Stimulated activated CD4-positive, alpha-beta T cell treated with anti-CD3 and anti-CD28 coated beads, Interleukin-2, amount 100 ng/mL, for 24 hours (primary cell): ENCODE data around the gene IGSF6.
"Not testable (repeated sequence)": the region's sequence is repeated elsewhere in the genome, so short reads cannot be mapped to it uniquely, and the experiment has no call there.

Source experiments
- DNase-seq, 2 donors: peaks; one replicate each; pipeline ENCODE4 v3.0.0-alpha.2; 2020

IGSF6 gene

DNA sequence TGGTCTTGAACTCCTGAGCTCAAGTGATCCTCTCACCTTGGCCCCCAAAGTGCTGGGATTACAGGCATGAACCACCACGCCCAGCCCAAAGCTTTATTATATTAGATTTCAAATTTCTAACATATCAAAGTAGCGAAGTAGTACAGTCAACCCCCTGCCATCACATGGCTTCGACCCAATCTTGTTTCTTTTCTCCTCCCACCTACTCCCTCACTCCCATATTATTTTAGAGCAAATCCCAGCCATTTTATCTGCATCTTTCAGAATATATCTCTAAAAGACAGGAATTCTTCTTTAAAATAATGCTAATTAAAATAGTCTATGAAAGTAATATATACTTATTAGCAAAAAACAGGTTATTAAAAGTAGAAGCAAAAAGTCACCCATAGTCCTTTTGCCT is 893 bp downstream of the IGSF6 start:
- no peak for DNase-seq

GRCh38 chr16:21650521-21650920 is 1.9 kb downstream of the IGSF6 start:
- DNase-seq: no peak

- DNase-seq: not testable (repeated sequence)
Measured at GRCh38 chr16:21649826-21650406, 2.5 kb downstream of the IGSF6 start.

- DNase-seq: no peak
Measured at GRCh38 chr16:21647562-21648164, 4.7 kb downstream of the IGSF6 start.

DNA sequence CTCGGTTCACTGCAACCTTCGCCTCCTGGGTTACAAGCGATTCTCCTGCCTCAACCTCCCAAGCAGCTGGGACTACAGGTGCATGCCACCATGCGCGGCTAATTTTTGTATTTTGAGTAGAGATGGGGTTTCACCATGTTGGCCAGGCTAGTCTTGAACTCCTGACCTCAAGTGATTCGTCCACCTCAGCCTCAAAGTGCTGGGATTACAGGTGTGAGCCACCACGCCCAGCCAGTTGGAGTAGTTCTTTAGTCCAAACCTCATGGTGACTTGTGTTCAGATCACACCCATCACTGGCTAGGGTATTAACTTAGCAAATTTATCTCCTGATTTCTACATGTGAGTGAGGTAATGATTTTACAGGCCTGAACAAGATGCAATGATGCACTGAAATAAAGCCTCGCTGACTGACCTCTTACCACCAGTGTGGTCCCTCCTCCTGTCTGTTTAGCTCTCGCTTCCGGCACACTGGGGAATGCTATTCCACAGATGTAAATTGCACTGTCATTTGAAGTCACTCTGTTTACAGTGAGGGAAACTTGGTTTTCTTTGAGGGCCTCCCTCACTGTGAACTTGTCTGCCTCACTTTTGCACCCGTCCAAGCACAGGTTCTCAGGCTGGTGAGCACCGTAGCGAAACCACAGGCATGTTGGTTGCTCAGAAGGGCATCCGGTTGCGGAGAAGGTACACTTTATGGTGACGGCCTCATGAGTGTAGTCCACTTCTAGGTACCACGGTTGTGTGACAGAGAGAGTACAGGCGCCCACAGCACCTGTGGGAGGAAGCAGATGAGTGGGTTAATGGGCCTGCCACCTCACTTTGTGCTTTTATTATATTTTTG is 5.5 kb downstream of the IGSF6 start:
- peak; percentile 70 to 76 for DNase-seq

- DNase-seq: no peak
Measured at GRCh38 chr16:21646091-21646490, 6.3 kb downstream of the IGSF6 start.

DNA sequence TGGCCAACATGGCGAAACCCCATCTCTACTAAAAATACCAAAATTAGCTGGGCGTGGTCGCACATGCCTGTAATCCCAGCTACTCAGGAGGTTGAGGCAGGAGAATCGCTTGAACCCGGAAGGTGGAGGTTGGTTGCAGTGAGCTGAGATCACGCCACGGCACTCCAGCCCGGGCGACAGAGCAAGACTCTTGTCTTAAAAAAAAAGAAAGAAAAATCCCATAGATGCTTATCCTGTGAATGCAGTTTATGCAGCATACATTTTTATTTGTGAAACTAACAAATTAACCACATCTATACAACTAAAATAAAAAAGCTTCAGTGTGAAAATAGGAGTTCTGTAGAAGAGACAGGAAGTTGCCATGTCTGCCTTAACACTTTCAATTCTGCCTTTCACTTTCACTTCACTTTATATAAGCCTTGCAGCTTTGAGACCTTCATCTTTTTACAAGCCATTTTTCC is 7.1 kb downstream of the IGSF6 start:
- peak in 1 of 2 donors; percentile 38 for DNase-seq

DNA sequence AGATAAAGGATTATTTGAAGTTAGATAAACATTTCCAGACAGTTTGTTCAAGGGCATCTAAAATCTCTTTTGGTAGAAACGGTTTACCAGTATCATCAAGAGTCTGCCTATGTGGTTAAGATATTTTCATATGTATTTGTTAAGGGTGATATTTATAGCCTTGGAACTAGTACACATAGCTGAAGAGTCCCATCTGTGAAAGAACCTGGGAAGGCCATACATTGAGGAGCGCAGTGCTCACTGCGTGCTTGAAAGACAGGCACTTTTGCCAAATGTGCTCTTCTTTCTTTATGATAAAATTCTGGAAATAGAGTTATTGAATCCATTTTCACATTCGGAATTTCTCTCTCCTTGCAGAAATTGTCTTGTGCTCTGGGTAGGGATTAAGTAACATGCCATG is 7.7 kb downstream of the IGSF6 start:
- no peak for DNase-seq

- DNase-seq: no peak
Measured at GRCh38 chr16:21643785-21644184, 8.6 kb downstream of the IGSF6 start.

DNA sequence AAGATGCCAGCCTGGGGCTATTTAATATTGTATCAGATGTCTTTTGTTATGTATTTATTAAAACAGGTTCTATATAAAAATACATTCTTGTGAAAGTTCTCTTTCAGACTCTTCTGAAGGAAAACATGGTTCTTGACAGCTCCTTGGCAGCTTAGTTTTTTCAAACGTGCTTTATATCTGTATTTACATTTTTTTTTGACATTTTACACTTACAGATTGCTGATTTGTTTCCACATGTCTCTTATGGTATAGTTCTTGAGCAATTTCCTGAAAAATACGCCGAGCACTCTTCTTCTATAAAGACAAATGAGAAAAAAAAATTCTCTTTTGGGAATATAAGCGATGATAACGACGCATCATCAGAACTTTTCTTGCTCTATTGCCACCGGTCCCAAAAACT is 9.5 kb downstream of the IGSF6 start:
- DNase-seq: no peak

DNA sequence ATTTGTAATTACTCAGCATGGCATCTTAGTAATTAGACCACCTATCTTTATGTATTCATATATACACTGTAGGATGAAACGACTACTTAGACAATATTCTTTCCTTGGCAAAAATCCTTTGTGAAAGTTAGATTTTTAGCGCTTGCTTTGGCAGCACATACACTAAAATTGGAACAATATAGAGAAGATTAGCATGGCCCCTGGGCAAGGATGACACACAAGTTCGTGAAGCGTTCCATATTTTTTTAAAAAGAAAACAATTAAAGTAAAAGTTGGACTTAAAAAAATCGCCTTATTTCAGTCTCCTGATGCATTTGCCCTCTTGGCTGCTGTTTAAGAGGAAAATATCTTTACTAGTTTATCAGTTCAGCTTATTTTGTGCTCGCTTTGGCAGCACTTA is 10.5 kb downstream of the IGSF6 start:
- DNase-seq: no peak

GRCh38 chr16:21639493-21639892 is 12.9 kb downstream of the IGSF6 start:
- DNase-seq: no peak

DNA sequence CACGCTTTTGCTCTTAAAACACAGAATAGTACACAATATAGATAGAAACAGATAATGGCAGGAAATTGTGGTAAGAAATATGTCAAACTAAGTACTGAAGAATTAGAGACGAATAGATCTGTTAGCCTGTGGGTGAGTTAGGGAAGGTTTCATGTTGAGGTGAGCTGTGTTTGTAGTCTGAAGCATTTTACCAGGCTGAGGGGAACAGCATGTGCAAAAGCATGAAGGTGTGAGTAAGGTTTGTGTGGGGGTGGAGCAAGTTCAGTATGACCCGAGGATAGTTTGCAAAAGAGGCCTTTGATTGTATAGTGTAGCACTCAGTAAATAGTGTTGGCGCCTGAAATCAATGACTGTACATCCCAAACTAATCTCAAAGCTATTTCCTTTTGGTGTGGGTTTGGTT is 13.8 kb downstream of the IGSF6 start:
- peak in 1 of 2 donors; percentile 42 for DNase-seq

DNA sequence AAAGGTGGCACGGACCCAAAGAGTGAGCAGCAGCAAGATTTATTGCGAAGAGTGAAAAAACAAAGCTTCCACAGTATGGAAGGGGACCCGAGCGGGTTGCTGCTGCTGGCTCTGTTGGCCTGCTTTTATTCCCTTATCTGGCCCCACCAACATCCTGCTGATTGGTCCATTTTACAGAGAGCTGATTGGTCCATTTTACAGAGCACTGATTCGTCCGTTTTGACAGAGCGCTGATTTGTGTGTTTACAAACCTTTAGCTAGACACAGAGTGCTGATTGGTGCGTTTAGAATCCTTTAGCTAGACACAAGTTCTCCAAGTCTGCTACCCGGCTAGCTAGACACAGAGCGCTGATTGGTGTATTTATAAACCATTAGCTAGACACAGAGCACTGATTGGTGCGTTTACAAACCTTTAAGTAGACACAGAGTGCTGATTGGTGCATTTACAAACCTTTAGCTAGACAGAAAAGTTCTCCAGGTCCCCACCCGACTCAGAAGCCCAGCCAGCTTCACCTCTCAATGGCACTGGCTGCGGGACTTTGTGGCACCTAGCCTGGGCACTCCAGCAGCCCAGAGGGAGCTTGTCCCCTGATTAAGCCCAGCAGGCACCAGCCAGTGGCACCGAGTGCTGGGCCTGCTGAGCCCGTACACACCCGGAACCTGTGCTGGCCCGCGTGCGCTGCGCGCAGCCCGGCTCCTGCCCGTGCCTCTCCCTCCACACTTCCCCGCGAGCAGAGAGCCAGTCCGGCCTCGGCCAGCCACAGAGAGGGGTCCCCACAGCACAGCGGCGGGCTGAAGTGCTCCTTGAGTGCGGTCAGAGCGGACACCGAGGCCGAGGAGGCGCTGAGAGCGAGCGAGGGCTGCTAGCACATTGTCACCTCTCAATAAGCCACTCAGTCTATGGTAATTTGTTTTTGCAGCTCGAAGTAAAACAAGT is 15.1 kb downstream of the IGSF6 start:
- DNase-seq: no peak

GRCh38 chr16:21635694-21636093 is 16.7 kb downstream of the IGSF6 start:
- DNase-seq: not testable (repeated sequence)

DNA sequence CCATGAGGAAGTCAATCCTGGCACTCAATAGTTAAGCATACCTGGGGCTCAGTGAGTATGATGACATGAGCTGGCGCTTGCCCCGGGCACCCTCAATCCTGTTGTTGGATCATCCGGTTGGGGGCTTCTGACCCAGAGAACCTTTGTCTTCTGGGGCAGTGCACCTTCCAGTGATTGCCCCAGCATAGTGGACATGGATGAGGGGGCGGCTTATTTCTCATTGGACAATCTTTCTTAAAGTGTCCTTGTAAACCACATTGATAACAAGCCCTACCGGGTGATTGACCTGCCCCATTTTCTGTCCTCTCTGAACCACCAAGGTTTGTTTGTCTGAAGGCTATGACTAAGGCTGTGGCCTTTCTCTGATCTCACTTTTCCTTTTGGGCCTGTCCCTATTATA is 18.2 kb downstream of the IGSF6 start:
- no peak for DNase-seq

GRCh38 chr16:21631951-21632575 is 20.3 kb downstream of the IGSF6 start:
- not testable (repeated sequence) for DNase-seq

DNA sequence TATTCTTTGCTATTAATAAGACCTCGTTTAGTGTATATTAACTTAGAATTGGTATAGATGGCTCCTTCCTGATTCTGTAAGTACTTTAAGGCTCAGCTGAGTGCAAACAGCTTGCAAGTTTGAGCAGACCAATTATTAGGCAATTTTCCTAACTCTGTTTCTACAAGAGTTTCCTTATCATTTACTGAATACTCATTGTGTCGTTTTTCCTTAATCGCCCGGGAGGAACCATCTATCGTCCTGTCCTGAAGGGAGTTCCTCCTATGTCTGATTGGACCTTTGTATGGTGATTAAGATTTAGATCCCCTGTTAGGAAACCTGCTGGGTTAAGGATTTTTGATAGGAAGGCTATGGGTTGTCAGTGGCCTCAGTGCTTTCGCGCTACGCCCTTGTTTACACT is 21.0 kb downstream of the IGSF6 start:
- DNase-seq: not testable (repeated sequence)

DNA sequence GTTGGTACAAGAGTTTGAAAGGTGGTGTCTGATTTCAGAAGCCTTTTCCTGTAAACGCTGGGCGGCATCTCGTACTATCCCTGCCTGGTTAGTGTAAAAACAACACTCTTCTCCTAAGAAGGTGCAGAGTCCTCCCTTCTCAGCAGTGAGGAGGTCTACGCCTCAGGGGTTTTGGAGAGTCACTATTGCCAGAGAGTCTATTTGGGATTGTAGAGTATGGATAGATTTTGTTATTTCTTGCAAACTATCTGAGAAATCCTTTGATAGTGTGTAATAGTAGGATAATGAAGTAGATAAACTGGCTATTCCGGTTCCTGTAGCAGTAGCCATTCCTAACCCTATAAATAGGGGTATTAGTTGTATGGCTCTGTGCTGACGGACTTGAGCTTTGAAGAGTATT is 21.5 kb downstream of the IGSF6 start:
- not testable (repeated sequence) for DNase-seq

DNA sequence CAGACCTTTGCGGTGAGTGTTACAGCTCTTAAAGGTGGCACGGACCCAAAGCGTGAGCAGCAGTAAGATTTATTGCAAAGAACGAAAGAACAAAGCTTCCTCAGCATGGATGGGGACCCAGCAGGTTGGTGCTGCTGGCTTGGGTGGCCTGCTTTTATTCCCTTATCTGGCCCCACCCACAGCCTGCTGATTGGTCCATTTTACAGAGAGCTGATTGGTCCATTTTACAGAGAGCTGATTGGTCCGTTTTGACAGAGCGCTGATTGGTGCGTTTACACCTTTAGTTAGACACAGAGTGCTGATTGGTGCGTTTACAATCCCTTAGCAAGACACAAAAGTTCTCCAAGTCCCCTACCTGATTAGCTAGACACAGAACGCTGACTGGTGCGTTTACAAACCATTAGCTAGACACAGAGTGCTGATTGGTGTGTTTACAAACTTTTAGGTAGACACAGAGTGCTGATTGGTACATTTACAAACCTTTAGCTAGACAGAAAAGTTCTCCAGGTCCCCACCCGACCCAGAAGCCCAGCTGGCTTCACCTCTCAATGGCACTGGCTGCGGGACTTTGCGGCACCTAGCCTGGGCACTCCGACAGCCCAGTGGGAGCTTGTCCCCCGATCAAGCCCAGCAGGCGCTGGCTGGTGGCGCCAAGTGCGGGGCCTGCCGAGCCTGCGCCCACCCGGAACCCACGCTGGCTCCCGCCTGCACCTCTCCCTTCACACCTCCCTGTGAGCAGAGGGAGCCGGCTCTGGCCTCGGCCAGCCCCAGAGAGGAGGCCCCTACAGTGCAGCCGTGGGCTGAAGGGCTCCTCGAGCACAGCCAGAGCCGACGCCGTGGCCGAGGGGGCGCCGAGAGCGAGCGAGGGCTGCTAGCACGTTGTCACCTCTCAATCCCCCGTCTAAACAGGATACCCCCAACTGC is 22.5 kb downstream of the IGSF6 start:
- DNase-seq: not testable (repeated sequence)

DNA sequence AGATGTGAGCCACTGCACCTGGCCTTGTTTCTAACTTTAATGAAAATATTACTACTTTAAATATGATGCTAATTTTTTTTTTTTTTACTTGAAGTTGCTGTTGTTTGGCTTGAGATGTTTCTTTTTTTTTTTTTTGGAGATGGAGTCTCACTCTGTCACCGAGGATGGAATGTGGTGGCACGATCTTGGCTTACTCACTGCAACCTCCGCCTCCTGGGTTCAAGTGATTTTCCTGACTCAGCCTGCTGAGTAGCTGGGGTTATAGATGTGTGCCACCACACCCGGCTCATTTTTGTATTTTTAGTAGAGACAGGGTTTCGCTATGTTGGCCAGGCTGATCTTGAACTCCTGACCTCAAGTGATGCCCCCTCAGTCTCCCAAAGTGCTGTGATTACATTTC is 23.6 kb downstream of the IGSF6 start:
- DNase-seq: no peak
